Measurements from ENCODE around the gene SLC35E3. TPM values are rescaled to one million over a fixed set of nuclear protein-coding genes. Genes with fewer than 3 reads are reported as not detected.
"Not testable (repeated sequence)": the region's sequence is repeated elsewhere in the genome, so short reads cannot be mapped to it uniquely, and the experiment has no call there.

The SLC35E3 gene
- total RNA-seq, 2 experiments from 2014 or later = 26.6 to 39.1 TPM

DNA sequence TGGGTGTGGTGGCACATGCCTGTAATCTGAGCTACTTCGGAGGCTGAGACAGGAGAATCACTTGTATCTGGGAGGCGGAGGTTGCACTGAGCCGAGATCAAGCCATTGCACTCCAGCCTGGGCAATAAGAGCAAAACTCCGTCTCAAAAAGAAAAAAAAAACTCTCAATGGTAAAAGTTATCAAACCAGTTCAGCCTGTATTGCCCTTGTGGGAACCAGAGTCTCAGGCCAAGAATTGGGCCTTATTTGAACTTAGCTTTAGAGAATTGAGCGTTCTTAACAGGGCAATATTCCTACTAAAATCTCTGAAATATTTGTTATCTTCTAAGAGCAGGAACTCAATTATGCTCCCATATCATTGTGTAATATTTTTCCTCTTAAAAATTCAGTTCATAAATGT is 54.3 kb downstream of the SLC35E3 start:
- peaks cover 33% of the 10 kb centered on the region for H3K4me1 ChIP-seq (ENCODE audit: insufficient read depth, low read length, poor library complexity, severe bottlenecking)
- no peaks in the 10 kb centered on the region for H3K9me3 ChIP-seq (ENCODE audit: low read length)
- H3K27ac ChIP-seq (ENCODE audit: low read depth, low read length, poor library complexity, severe bottlenecking) = no peak overlapping the region
- H3K9me2 ChIP-seq (ENCODE audit: insufficient read depth, low read length) = no peaks in the 10 kb centered on the region
- no peak overlapping the region for H3K4me2 ChIP-seq (ENCODE audit: low read length)
- peaks cover 4% of the 10 kb centered on the region; the same call in 1 of the 2 replicates for H3K36me3 ChIP-seq (ENCODE audit: insufficient read depth, low read length)
- no peak for TF ChIP-seq EZH2phosphoT487 (IDR thresholded peaks at IDR 0.05; ENCODE audit: borderline replicate concordance, low read depth, low read length)
- TF ChIP-seq, protein P1, sequence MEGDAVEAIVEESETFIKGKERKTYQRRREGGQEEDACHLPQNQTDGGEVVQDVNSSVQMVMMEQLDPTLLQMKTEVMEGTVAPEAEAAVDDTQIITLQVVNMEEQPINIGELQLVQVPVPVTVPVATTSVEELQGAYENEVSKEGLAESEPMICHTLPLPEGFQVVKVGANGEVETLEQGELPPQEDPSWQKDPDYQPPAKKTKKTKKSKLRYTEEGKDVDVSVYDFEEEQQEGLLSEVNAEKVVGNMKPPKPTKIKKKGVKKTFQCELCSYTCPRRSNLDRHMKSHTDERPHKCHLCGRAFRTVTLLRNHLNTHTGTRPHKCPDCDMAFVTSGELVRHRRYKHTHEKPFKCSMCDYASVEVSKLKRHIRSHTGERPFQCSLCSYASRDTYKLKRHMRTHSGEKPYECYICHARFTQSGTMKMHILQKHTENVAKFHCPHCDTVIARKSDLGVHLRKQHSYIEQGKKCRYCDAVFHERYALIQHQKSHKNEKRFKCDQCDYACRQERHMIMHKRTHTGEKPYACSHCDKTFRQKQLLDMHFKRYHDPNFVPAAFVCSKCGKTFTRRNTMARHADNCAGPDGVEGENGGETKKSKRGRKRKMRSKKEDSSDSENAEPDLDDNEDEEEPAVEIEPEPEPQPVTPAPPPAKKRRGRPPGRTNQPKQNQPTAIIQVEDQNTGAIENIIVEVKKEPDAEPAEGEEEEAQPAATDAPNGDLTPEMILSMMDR (conservative IDR thresholded peaks at IDR 0.05; ENCODE audit: low read length) = no peak
- intact Hi-C loops (cut with micrococcal nuclease; ENCODE audit: unreplicated experiment) = no loop called here
- CTCF ChIA-PET (ENCODE audit: unreplicated experiment) = no interaction called here
- H2AFZ ChIP-seq (ENCODE audit: low read length) = no peak overlapping the region
- no peak overlapping the region for H3K4me3 ChIP-seq (ENCODE audit: low read depth, low read length, poor library complexity, severe bottlenecking)
- H4K20me1 ChIP-seq (ENCODE audit: insufficient read depth, low read length) = no peaks in the 10 kb centered on the region
- POLR2A ChIA-PET = interaction anchor here (1.1 to 2.5 kb wide), 4 partner anchors 11 to 75 kb away, joined by 3 to 10 read pairs (median 6); no protein-coding TSS in a partner anchor
- no peaks in the 10 kb centered on the region for H3K79me2 ChIP-seq (ENCODE audit: insufficient read depth, low read depth, low read length)
- BruUV-seq (replicated peaks) = no TSS peak
- no peak for DNase-seq (ENCODE audit: low spot score)

DNA sequence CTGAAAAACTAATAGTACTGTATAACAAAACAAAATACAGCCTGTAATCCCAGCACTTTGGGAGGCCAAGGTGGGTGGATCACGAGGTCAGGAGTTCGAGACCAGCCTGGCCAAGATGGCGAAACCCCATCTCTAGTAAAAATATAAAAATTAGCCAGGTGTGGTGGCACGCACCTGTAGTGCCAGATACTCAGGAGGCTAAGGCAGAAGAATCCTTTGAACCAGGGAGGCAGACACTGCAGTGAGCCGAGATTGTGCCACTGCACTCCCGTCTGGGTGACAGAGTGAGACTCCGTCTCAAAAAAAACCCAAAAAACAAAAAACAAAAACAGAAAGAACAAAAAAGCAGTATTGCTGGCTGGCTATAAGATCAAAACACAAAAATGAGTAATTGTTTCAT is 55.1 kb downstream of the SLC35E3 start:
- H3K79me2 ChIP-seq (ENCODE audit: insufficient read depth, low read depth, low read length); DNase-seq (ENCODE audit: low spot score); CTCF ChIA-PET (ENCODE audit: unreplicated experiment); BruUV-seq (replicated peaks); H3K4me2 ChIP-seq (ENCODE audit: low read length); H3K36me3 ChIP-seq (ENCODE audit: insufficient read depth, low read length); intact Hi-C loops (cut with micrococcal nuclease; ENCODE audit: unreplicated experiment); H2AFZ ChIP-seq (ENCODE audit: low read length); H4K20me1 ChIP-seq (ENCODE audit: insufficient read depth, low read length); H3K9me2 ChIP-seq (ENCODE audit: insufficient read depth, low read length); H3K4me3 ChIP-seq (ENCODE audit: low read depth, low read length, poor library complexity, severe bottlenecking); H3K27ac ChIP-seq (ENCODE audit: low read depth, low read length, poor library complexity, severe bottlenecking); H3K9me3 ChIP-seq (ENCODE audit: low read length): not testable (repeated sequence)
- peaks cover 42% of the 10 kb centered on the region for H3K4me1 ChIP-seq (ENCODE audit: insufficient read depth, low read length, poor library complexity, severe bottlenecking)
- POLR2A ChIA-PET = interaction anchor here (1.2 to 2.5 kb wide), 2 partner anchors 9 to 30 kb away, joined by 3 to 9 read pairs; no protein-coding TSS in a partner anchor

DNA sequence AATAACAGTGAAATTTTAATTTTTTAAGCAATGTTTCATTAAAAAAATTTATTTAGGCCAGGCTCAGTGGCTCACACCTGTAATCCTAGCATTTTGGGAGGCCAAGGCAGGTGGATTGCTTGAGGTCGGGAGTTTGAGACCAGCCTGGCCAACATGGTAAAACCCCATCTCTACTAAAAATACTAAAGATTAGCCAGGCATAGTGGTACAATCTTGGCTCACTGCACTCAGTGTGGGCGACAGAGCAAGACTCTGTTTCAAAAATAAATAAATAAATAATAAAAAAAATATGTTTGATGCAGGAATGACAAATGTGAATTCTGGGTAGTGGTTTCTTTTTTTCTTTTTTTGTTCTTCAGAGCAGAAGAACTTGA is 56.4 kb downstream of the SLC35E3 start:
- Histone ChIP-seq H3K27ac (ENCODE audit: low read depth, low read length, poor library complexity, severe bottlenecking) (peak overlapping the region; percentile 48), H3K4me1 (ENCODE audit: insufficient read depth, low read length, poor library complexity, severe bottlenecking) (peaks cover 54% of the 10 kb centered on the region), H3K4me2 (ENCODE audit: low read length) (peak overlapping the region; percentile 66), H2AFZ (ENCODE audit: low read length) (peak overlapping the region; percentile 100)
- CTCF ChIA-PET (ENCODE audit: unreplicated experiment); H3K4me3 ChIP-seq (ENCODE audit: low read depth, low read length, poor library complexity, severe bottlenecking); H4K20me1 ChIP-seq (ENCODE audit: insufficient read depth, low read length); H3K36me3 ChIP-seq (ENCODE audit: insufficient read depth, low read length); H3K9me2 ChIP-seq (ENCODE audit: insufficient read depth, low read length); DNase-seq (ENCODE audit: low spot score); H3K9me3 ChIP-seq (ENCODE audit: low read length); intact Hi-C loops (cut with micrococcal nuclease; ENCODE audit: unreplicated experiment); H3K79me2 ChIP-seq (ENCODE audit: insufficient read depth, low read depth, low read length); BruUV-seq (replicated peaks): not testable (repeated sequence)
- POLR2A ChIA-PET = interaction anchor here (0.8 to 1.2 kb wide), 4 partner anchors 9 to 31 kb away, joined by 3 to 4 read pairs (median 3); no protein-coding TSS in a partner anchor

DNA sequence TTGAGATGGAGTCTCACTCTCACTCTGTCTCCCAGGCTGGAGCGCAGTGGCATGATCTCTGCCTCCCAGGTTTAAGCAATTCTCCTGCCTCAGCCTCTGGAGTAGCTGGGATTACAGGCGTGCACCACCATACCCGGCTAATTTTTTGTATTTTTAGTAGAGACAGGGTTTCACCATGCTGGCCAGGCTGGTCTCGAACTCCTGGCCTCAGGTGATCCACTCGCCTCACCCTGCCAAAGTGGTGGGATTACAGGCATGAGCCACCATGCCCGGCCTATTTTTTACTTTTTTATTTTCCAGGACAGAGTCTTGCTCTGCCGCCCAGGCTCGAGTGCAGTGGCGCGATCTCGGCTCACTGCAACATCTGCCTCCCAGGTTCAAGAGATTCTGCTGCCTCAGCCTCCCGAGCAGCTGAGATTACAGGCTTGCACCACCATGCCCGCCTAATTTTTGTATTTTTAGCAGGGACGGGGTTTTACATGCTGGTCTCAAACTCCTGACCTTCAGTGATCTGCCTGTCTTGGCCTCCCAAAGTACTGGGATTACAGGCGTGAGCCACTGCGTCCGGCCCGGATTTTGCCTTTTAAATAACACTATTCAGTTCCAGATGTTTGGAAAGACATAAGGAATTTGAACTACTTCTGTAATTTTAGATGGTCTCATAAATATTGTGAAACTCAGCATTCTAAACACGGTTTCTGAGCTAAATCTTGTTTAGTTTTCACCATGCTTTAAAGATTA is 57.1 kb downstream of the SLC35E3 start:
- H3K9me3 ChIP-seq (ENCODE audit: low read length); H4K20me1 ChIP-seq (ENCODE audit: insufficient read depth, low read length); H3K79me2 ChIP-seq (ENCODE audit: insufficient read depth, low read depth, low read length); CTCF ChIA-PET (ENCODE audit: unreplicated experiment); intact Hi-C loops (cut with micrococcal nuclease; ENCODE audit: unreplicated experiment); H3K36me3 ChIP-seq (ENCODE audit: insufficient read depth, low read length); BruUV-seq (replicated peaks); DNase-seq (ENCODE audit: low spot score); H3K4me2 ChIP-seq (ENCODE audit: low read length); H3K4me3 ChIP-seq (ENCODE audit: low read depth, low read length, poor library complexity, severe bottlenecking); H3K9me2 ChIP-seq (ENCODE audit: insufficient read depth, low read length); H2AFZ ChIP-seq (ENCODE audit: low read length); H3K27ac ChIP-seq (ENCODE audit: low read depth, low read length, poor library complexity, severe bottlenecking): not testable (repeated sequence)
- H3K4me1 ChIP-seq (ENCODE audit: insufficient read depth, low read length, poor library complexity, severe bottlenecking) = peaks cover 55% of the 10 kb centered on the region
- POLR2A ChIA-PET = interaction anchor here (0.5 to 1.1 kb wide), 5 partner anchors 8 to 340 kb away, joined by 3 to 4 read pairs (median 3); no protein-coding TSS in a partner anchor
